GM21360 (cell line): Measurements from ENCODE around the gene SZT2.

Experiments
- ATAC-seq: cut with Tn5 transposase; IDR thresholded peaks from one replicate; pipeline ENCODE4 v1.9.1; 2021; ENCODE audit warnings: mild to moderate bottlenecking, moderate library complexity; ENCODE audit not compliant: unreplicated experiment

SZT2 gene

GRCh38 chr1:43421976-43422750 is 32.5 kb downstream of the SZT2 start:
- no peak for ATAC-seq

DNA sequence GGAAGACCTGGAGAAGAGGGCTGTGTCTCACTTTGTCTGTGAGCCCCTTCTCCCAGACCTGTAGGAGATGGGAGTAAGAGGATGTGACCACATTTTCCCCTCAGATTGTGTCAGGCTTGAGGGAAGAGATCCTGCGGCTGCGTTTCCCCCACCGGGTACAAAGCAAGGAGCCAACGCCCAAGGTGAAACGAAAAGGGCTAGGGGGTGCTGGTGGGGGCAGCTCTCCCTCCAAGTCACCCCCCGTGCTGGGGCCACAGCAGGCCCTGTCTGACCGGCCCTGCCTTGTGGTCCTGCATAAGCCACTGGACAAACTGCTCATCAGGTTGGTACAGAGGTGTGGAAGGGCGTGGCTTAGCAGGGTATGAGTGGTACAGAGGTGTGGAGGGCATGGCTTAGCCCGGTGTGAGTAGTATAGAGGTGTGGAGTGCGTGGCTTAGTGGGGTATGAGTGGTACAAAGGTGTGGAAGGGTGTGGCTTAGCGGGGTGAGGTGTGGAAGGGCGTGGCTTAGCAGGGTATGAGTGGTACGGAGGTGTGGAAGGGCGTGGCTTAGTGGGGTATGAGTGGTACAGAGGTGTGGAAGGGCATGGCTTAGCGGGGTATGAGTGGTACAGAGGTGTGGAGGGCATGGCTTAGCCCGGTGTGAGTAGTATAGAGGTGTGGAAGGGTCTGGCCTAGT is 33.4 kb downstream of the SZT2 start:
- ATAC-seq, result no peak

DNA sequence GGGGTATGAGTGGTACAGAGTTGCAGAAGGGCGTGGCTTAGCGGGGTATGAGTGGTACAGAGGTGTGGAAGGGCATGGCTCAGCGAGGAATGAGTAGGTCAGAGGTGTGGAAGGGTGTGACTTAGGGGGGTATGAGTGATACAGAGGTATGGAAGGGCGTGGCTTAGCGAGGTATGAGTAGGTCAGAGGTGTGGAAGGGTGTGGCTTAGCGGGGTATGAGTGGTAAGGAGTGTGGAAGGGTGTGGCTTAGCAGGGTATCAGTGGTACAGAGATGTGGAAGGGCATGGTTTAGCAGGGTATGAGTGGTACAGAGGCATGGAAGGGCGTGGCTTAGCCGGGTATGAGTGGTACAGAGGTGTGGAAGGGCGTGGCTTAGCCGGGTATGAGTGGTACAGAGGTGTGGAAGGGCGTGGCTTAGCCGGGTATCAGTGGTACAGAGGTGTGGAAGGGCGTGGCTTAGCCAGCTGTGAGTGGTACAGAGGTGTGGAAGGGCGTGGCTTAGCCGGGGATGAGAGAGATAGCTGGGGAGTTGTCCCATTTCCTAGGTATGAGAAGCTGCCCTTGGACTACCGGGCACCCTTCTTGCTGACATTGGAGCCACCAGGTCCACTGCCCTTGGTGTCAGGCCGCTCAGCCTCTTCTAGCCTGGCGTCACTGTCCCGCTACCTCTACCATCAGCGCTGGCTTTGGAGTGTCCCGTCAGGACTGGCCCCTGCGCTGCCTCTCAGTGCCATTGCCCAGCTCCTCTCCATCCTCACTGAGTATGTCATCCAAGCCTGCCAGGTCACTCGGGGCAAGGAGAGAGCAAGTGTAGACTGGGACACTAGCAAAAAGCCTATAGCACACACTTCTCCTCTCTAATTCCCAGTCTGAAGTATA is 34.2 kb downstream of the SZT2 start:
- no peak for ATAC-seq

GRCh38 chr1:43425045-43425444 is 35.3 kb downstream of the SZT2 start:
- no peak for ATAC-seq

DNA sequence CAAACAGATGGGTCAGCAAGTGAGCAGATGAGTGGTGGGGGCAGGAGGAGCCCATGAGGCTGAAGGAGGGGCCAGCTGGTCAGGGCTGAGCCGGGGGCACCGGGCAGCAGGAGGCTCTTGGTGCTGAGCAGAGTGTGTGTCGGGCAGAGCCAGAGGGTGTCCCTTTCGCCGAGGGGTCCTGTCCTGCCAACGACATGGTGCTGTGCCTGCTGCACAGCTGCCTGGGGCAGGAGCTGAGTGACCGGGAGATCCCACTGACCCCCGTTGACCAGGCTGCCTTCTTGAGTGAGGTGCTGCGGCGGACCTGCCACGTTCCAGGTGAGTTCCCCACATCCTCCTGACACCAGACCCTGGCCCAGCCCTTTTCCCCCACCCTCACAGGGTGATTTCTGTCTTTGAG is 36.5 kb downstream of the SZT2 start:
- ATAC-seq, result no peak

DNA sequence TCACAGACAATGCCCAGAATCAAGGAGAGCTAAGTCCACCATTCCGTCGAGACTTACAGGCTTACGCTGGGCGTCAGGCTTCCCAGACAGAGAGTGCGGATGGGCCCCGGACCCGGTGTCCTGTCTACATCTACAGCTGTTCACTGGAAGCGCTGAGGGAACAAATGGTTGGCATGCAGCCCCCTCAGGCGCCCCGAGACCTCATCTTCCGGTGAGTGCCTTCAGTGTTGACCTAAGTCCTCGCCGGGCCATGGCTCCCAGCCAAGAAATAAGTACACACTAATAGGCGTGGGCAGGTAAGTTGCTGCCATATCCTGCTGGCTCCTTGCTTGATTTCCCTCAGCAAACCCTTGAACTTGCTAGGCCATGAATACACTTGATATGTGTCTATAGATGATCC is 37.8 kb downstream of the SZT2 start:
- ATAC-seq, result no peak

DNA sequence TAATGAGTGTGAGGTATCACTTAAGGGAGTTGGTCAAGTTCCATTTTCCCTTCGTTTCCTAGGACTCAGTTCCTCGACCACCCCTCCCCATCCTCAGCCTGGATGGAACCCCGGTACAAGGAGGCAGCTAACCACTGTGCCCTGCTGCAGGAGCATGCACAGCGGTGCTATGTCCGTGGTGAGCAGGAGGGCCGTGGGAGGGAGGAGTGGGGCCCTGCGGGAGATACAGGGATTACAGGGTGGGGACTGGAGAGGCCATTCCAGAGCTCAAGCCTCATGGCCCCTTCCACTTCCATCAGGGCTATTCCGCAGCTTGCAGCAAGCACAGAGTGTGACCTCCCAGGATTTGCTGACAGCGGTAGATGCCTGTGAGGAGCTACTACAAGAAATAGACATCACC is 38.2 kb downstream of the SZT2 start:
- ATAC-seq, result no peak

GRCh38 chr1:43430831-43431230 is 41.1 kb downstream of the SZT2 start:
- ATAC-seq, result no peak

- ATAC-seq, result no peak
These were observed 42.0 kb downstream of the SZT2 start for GRCh38 chr1:43431676-43432075.

GRCh38 chr1:43432171-43432860 is 42.6 kb downstream of the SZT2 start:
- no peak for ATAC-seq

- no peak for ATAC-seq
These were observed 43.2 kb downstream of the SZT2 start for GRCh38 chr1:43432907-43433306.

GRCh38 chr1:43434256-43434655 is 44.6 kb downstream of the SZT2 start:
- no peak for ATAC-seq

DNA sequence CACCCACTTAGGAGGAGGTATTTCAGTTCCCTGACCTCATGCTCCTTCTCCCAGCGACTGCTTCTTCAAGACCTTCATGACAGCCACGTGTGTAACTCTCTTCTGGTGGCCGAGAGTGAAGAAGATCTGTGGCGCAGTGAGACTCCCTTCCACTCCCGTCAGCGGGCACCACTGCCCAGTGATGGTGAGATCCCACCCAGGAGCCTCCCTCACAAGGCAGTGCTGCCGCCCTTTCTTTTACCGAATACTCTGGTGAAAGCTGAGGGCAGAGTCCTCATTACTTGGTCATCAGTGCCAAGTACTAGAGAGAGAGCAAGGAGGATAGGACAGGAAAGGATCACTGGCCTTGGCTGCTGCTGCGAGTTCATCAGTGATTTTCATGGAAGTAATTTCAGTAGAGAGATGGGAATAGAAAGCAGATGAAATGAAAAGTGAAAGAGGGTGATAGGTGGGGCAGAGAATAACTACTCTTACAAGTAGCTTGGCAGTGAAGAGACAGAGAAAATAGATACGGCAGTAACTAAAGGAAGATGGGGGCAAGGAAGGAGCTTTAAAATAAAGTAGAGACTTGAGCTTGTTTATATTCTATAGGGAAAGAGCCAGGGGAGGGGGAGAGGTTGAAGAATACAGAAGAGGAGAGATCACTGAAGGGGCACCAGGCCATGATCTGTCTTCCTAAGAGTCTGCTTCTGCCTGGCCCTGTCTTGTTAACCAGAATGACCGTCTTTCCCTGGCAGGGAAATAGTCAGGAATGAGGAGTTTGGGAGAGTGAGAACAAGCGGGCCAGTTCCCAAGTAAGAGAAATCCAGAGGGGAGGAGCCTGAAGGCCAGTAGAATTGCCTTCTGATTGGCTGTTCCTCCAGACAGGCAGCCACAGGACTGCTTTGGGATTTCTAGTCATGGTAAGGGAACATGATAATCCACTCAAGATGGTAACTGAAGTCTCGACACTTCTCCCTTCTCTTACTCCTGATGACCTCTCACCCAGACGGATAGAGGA is 45.7 kb downstream of the SZT2 start:
- no peak for ATAC-seq

DNA sequence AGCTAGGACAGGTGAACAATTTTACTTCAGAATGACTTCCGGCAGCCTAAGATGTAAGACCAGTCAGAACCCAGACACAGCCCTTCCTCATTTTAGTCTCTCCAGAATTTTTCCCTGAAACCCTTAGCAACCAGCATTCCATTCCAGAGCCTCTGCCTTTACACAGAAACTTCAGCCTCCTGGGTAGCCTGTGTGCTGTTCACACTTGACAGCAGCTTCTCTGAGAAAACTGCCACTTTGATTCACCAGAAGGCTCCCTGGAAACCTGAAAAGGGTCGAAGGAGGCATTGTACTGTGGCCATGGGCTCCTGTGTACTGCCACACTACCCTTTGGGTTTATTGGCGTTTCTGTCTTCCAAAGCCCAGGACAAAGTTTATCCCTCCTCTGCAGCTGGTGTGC is 46.7 kb downstream of the SZT2 start:
- no peak for ATAC-seq

- no peak for ATAC-seq
These were observed 47.6 kb downstream of the SZT2 start for GRCh38 chr1:43437031-43437973.

DNA sequence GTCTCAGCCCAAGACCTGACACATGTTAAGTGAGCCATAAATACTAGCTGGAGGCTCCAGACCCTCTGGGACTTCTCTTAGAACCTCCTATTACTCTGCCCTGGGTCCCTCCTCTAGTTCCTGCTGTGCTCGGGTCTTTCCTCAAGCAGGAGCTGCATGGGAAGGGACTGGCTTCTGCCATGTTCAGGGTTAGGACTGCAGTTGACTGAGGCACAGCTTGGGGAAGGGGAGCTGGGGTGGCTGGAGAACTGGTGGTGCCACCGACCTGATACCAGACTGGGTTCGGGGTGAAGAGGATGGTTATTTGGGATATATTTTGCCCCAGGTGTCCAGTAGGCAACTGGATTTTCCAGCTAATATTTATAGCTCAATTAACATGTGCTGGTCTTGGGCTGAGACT is 48.3 kb downstream of the SZT2 start:
- ATAC-seq, result no peak

- ATAC-seq, result no peak
These were observed 48.9 kb downstream of the SZT2 start for GRCh38 chr1:43438576-43438952.

DNA sequence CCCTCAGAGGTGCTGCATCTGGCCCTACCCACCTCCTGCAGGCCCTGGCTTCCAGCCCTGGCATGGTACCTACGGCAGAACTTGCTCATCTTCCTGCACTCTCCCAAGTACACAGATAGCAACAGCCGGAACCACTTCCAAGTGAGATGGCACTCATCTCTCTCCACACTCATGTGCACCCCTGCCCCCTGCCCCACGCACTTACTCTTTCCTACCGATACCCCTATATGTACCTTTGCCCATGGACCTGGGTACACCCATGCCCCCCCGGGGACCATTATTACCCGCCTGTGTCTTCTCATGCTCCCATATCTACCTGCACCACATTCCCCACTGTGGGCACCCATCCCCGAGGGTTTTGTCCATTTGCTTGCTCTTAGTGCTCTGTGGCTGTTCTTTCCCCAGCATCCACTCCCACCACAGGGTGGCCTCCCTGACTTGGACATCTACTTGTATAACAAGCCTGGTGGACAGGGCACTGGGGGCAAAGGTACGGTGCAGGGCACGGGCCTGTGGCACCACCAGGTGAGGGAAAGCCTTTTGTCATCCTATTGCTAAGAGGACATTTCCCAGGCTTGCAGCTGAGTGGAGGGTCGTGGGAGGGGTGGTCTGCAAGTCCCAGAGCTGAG is 49.4 kb downstream of the SZT2 start:
- no peak for ATAC-seq
